Measurements from ENCODE around the gene PEA15. TPM values are rescaled to one million over a fixed set of nuclear protein-coding genes. Genes with fewer than 3 reads are reported as not detected.

PEA15 gene
- total RNA-seq, 1 donor from 2014 or later = 39.1 TPM

DNA sequence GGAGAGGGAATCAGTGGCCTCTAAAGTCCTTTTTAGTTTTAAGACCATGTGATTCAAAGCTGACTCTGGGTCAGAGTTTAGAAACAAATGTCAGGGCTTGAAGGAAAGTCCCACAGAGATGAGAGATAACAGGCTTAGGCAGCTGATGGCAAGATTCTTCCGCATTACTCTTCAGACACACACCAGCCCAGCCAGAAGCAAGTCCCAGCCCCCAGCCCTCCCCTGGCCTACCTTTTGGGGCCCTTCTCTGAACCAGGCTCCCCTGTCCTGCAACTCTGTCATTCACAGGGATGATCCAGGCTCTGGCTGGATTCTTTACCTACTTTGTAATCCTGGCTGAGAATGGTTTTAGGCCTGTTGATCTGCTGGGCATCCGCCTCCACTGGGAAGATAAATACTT, 28.0 kb upstream of the PEA15 start:
- H3K9ac ChIP-seq = no peak overlapping the region
- Mint-ChIP-seq H3K4me3 (peak overlapping the region; percentile 48), H3K36me3 (peaks cover 7% of the 10 kb centered on the region), H3K27ac (peak overlapping the region; percentile 98), H3K9me3 (peaks cover 28% of the 10 kb centered on the region), H3K4me1 (peaks cover 41% of the 10 kb centered on the region), H3K27me3 (ENCODE audit: insufficient read depth, low read depth) (peaks cover 10% of the 10 kb centered on the region)
- peak; percentile 52 for DNase-seq (ENCODE audit: low spot score)
- peaks cover 17% of the 10 kb centered on the region for H3K27me3 ChIP-seq
- peaks cover 16% of the 10 kb centered on the region for H3K4me1 ChIP-seq
- H3K36me3 ChIP-seq = no peaks in the 10 kb centered on the region
- H3K79me2 ChIP-seq (ENCODE audit: low read depth) = no peaks in the 10 kb centered on the region
- no peaks in the 10 kb centered on the region for H3K9me3 ChIP-seq (ENCODE audit: low read depth)
- H4K20me1 ChIP-seq (ENCODE audit: low read depth) = no peaks in the 10 kb centered on the region
- TF ChIP-seq EZH2phosphoT487 (IDR thresholded peaks at IDR 0.05) (no peak), EZH2 (IDR thresholded peaks at IDR 0.05) (no peak)
- TF ChIP-seq, protein P1, sequence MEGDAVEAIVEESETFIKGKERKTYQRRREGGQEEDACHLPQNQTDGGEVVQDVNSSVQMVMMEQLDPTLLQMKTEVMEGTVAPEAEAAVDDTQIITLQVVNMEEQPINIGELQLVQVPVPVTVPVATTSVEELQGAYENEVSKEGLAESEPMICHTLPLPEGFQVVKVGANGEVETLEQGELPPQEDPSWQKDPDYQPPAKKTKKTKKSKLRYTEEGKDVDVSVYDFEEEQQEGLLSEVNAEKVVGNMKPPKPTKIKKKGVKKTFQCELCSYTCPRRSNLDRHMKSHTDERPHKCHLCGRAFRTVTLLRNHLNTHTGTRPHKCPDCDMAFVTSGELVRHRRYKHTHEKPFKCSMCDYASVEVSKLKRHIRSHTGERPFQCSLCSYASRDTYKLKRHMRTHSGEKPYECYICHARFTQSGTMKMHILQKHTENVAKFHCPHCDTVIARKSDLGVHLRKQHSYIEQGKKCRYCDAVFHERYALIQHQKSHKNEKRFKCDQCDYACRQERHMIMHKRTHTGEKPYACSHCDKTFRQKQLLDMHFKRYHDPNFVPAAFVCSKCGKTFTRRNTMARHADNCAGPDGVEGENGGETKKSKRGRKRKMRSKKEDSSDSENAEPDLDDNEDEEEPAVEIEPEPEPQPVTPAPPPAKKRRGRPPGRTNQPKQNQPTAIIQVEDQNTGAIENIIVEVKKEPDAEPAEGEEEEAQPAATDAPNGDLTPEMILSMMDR (IDR thresholded peaks at IDR 0.05) = no peak
- peak overlapping the region; percentile 54 for H3K4me2 ChIP-seq
- peak overlapping the region; percentile 88 for H3K27ac ChIP-seq
- no peak overlapping the region for H3K4me3 ChIP-seq
- peak overlapping the region; percentile 89 for H2AFZ ChIP-seq (replicated peaks)
- H3F3A ChIP-seq (ENCODE audit: low read depth) = peaks cover 19% of the 10 kb centered on the region

DNA sequence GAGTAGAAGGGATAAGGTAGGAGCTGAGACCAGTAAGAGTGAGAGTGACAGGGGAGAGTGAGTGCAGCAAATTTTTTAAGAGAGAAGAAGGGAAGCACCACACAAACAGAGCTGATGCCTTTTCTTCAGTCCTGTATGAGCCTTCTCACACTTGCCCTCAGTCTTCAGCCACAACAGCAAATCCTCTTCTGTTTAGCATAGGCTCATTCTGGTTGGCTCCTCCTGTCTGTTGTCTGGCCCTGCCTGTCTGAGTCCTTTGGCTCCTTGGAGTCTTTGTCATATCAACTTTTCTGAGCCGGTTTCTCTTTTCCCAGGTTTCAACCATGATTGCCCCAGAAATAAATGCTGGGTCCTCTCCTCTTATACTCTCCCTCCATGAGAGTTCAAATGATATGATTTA, 27.5 kb upstream of the PEA15 start:
- H3K36me3 Mint-ChIP-seq = peaks cover 7% of the 10 kb centered on the region
- H2AFZ ChIP-seq (replicated peaks) = peak overlapping the region; percentile 89
- peak overlapping the region; percentile 48 for H3K4me3 Mint-ChIP-seq

DNA sequence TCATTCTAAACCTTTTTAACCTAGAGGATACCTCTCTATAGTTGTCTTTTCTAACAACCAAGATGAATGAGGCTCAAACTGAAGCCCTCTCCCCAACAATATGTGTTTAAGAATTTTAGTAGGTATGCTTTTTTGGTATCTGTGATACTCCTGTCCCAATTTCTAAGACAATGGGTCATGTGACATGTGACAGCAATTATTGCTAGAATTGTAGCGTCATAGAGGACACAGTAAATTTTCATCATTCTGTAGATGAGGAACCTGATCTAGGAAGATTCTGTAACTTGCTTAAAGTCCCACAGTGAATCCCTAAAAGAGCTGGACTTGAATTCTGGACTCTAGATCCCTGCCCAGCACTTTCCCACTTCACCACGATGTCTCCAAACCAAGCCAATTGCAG, 26.5 kb upstream of the PEA15 start:
- H3K4me1 ChIP-seq = peaks cover 16% of the 10 kb centered on the region
- peaks cover 7% of the 10 kb centered on the region for H3K36me3 Mint-ChIP-seq

More for the DNA sequence above, 27.5 kb upstream of the PEA15 start:
- peaks cover 16% of the 10 kb centered on the region for H3K4me1 ChIP-seq
- H3K36me3 ChIP-seq = no peaks in the 10 kb centered on the region
- H3K4me3 ChIP-seq = no peak overlapping the region
- peak; percentile 46 for DNase-seq (ENCODE audit: low spot score)
- H3K4me2 ChIP-seq = peak overlapping the region; percentile 54
- H3K9me3 ChIP-seq (ENCODE audit: low read depth) = no peaks in the 10 kb centered on the region
- H3K79me2 ChIP-seq (ENCODE audit: low read depth) = no peaks in the 10 kb centered on the region
- Mint-ChIP-seq H3K27me3 (ENCODE audit: insufficient read depth, low read depth) (peaks cover 10% of the 10 kb centered on the region), H3K27ac (peak overlapping the region; percentile 98), H3K4me1 (peaks cover 36% of the 10 kb centered on the region), H3K9me3 (peaks cover 28% of the 10 kb centered on the region)
- TF ChIP-seq, protein P1 (IDR thresholded peaks at IDR 0.05) = no peak
- TF ChIP-seq EZH2phosphoT487 (IDR thresholded peaks at IDR 0.05) (no peak), EZH2 (IDR thresholded peaks at IDR 0.05) (no peak)
- H3K9ac ChIP-seq = no peak overlapping the region
- H3K27me3 ChIP-seq = peaks cover 13% of the 10 kb centered on the region
- H3K27ac ChIP-seq = peak overlapping the region; percentile 88
- H4K20me1 ChIP-seq (ENCODE audit: low read depth) = no peaks in the 10 kb centered on the region
- H3F3A ChIP-seq (ENCODE audit: low read depth) = peaks cover 19% of the 10 kb centered on the region

More for the DNA sequence above, 26.5 kb upstream of the PEA15 start:
- Histone ChIP-seq H4K20me1 (ENCODE audit: low read depth) (no peaks in the 10 kb centered on the region), H2AFZ (replicated peaks) (no peak overlapping the region), H3K4me3 (no peak overlapping the region), H3K9me3 (ENCODE audit: low read depth) (no peaks in the 10 kb centered on the region), H3F3A (ENCODE audit: low read depth) (peaks cover 19% of the 10 kb centered on the region), H3K27me3 (peaks cover 2% of the 10 kb centered on the region), H3K4me2 (no peak overlapping the region), H3K36me3 (no peaks in the 10 kb centered on the region), H3K79me2 (ENCODE audit: low read depth) (no peaks in the 10 kb centered on the region), H3K9ac (no peak overlapping the region), H3K27ac (no peak overlapping the region)
- no peak for TF ChIP-seq EZH2 (IDR thresholded peaks at IDR 0.05)
- TF ChIP-seq, protein P1 (IDR thresholded peaks at IDR 0.05) = no peak
- TF ChIP-seq EZH2phosphoT487 (IDR thresholded peaks at IDR 0.05) = no peak
- H3K4me3 Mint-ChIP-seq = peak overlapping the region; percentile 14
- H3K27ac Mint-ChIP-seq = no peak overlapping the region
- peaks cover 6% of the 10 kb centered on the region for H3K27me3 Mint-ChIP-seq (ENCODE audit: insufficient read depth, low read depth)
- peaks cover 27% of the 10 kb centered on the region for H3K4me1 Mint-ChIP-seq
- no peak for DNase-seq (ENCODE audit: low spot score)
- peaks cover 26% of the 10 kb centered on the region for H3K9me3 Mint-ChIP-seq
